GM21360 (cell line): ENCODE measurements around the gene TGM3.

Experiments
- ATAC-seq: cut with Tn5 transposase; IDR thresholded peaks from one replicate; pipeline ENCODE4 v1.9.1; 2021; ENCODE audit warnings: mild to moderate bottlenecking, moderate library complexity; ENCODE audit not compliant: unreplicated experiment

Gene TGM3

DNA sequence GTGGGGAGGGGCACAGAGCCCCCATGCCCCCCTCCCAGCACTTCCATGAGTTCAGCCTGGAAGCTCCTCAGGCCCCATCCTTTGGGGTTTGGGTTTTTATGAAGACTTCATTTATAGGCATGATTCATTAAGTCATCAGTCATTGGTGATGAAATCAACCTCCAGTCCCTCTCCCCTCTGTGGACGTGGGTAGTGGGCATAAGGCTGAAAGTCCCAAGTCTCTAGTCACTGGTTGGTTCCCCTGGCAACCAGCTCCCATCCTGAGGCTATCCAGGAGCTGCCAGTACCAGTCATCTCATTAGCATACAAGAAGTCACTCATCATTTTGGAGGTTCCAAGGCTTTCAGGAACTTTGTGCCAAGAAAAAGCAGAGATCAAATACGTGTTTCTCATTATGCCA is 9.2 kb downstream of the TGM3 start:
- no peak for ATAC-seq

DNA sequence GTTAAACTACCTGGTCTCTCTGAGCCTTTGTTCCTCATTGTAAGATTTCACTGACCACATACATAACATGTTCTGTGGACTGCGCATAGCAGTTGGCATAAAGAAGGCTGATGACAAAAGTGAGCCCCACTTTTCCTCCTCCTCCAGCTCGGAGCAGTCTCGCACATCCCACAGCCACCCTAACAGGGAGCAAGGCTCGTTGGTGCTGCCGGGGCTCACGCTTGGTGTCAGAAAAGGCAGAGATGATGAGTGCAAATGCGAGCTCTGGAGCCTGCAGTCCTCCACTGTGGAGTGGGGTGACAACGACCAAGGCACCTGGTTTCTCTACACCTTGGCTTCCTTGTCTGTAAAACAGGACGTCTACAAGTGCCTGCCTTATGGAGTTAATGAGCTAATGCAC is 9.7 kb downstream of the TGM3 start:
- ATAC-seq: no peak

DNA sequence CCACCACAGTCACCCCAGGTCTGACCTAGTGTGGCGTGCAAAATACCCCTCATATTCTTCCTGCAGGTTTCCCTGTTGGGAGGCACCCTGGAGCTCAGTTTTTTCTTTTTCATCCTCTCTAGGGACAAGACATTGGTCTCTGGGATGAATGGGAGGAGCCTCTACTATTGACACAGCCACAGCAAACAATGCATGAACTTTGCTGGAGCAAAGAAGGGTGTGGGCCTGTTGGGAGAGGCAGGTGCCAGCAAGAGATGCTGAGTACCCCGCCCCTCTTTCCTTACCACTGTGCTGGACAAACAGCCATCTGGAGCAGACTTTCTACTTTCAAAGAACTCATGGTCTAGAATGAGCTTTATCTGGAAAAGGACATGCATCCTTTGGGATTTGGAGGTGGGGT is 10.1 kb downstream of the TGM3 start:
- no peak for ATAC-seq

DNA sequence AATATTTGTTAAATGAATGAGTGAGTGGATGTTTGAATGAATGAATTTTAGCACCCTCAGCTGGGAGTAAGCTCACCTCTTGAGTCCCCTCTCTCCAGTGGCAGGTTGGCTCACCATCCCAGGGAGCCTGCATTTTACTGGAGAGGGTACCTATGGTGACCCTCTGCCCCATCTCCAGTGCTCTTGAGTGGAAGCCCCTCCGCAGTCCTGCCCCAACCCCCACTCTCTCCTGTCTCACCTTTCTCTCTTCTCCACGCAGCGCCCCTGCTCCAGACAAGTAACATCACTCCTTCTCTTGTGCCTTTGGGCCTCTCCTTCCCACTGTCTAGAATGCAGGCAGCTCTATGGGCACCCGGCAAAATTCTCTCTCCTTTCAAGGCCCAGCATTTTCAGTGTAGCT is 11.3 kb downstream of the TGM3 start:
- no peak for ATAC-seq

DNA sequence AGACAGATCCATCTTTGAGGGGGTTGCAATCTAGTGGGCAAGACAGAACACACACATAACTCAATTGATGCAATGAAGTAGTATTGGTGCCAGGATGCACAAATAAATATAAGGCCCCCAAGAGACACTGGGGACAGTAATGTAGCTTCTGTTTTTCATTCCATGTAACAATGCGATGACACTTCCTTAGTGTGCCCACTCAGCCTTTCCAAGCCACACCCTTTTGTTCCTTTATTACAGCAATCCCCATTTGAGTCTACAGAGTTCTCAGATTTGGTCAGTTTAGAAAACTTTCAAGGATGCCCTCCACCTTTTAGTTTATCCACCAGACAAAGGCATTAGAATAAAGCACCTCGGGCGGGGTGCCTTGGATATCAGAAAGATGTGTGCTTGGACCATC is 15.5 kb downstream of the TGM3 start:
- no peak for ATAC-seq

DNA sequence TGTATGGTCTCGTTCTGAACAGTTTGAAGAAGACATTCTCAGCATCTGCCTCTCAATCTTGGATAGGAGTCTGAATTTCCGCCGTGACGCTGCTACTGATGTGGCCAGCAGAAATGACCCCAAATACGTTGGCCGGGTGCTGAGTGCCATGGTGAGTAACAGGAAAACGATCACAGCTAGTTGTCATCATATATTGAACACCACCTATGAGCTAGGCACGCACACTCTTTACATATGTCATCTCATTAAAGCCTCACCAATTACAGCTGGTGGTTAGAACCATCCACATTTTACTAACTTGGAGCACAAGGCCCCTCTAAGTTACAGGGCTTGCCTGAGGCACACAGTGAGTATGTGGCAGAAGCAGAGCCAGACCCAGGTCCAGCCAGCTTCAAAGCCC is 17.1 kb downstream of the TGM3 start:
- no peak for ATAC-seq

DNA sequence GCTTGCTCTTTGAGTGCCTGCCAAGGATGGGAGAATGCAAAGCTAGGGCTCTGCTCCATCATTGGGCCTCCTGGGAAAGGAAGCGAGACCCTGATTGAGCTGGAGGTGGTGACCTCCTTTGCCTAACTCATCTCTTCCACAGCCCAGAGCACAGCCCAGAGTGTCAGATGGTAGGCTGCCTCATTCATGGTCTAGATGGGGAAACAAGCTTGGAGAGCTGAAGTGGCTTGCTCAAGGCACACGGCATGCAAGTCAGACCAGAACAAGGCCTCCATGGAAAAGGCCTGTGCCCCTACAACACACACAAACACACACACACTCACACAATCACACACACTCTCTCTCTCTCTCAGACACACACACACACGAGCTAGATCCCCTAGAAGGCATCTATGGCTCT is 17.5 kb downstream of the TGM3 start:
- ATAC-seq: no peak

DNA sequence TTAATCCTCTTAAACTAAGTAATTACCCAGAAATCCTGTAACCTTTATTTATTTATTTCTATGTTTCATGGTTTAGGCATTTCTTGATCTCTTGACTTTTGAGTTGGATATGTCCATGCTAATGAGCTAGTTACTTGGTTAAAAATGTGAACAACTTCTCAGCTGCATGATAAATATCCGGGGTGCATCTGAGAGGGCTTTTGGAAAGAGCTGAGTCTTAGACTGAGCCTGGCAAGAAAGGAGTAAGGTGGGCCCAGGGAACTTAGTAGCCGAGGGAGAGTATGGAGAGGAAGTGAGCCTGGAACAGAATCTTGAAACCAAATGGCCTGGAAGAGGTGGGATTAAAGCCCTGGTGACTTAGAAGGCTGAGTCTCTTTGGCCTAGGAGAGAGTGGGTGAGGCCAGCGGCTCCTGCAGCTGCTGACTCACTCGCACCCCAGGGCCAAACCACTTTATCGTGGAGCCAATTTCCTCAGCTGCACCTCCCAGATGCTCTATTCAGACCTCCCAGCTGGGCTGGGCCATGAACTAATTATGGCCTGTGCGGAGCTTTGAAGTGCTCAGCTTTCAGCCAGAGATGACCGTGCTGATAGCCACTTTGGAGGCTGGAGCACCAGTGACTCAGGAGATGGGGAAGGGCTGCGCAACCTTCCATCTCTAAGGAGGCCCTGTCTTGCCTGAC is 19.1 kb downstream of the TGM3 start:
- no peak for ATAC-seq

DNA sequence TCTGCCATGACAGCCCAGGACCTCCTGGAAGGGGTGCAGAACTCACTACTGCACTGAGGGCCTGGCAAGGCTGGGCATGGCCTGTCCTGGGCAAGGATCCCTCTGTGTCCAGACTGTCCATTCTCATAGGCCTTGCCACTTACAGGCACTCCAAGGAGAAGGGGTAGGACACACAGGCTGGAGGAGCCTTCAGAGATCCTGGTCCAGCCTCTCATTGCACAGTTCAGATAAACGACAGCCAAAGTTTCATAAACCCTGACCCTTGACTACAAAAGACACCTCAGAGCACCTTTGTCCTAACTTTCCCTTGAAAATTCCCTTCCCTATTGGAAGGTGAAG is 19.6 kb downstream of the TGM3 start:
- ATAC-seq: no peak

DNA sequence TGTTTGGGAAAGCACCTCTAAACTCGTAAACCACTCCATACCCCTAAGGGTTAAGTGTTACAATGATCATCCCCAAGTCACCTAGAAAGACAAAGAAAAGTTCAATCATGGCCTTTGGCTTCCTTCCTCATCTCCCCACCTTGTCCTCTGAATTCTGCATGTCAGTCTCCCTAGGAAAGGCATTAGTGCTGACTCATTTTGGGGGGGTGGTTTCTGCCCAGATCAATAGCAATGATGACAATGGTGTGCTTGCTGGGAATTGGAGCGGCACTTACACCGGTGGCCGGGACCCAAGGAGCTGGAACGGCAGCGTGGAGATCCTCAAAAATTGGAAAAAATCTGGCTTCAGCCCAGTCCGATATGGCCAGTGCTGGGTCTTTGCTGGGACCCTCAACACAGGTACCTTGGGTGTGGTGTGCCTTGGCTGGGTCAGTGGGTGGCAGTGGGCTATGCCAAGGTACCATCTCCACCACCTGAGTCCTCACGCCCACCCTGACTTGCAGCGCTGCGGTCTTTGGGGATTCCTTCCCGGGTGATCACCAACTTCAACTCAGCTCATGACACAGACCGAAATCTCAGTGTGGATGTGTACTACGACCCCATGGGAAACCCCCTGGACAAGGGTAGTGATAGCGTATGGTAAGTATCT is 21.2 kb downstream of the TGM3 start:
- no peak for ATAC-seq

DNA sequence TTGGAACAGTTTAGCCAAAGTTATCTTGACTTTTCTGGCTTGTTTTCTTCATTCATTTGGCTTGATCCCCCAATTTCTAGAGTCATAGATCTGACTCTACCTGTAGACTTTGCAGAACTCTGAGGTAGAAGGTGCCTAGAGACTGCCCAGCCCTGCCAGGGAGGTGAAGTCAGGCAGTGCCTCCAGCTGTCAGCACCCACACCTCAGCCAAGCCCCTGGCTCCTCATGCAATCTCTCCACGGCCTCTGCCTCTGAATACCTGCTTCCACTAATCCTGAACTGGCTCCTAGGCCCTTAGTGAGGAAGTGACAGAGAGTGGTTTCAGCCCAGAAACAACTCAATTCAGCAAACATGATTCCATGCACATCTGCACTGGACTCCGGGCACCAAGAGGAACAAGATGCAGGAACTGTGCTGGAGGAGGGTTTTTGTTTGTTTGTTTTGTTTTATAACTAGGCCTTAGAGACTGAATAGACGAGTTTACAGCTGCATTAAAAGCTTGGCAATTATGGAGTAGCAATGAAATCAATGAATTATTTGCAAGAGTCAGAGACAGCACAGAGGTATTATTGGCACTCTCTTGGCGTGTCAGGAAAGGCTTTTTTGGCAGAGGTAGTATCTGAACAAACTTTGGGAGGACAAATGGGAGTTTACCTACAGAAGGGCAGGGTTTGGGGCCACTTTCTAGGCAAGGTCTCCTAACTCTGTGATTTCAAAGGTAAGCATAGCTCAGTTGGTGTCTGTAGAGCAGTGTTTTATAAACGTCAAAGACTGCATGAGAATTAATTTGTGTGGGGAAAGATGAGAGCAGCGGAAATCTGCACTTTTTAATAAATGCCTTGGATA is 25.2 kb downstream of the TGM3 start:
- ATAC-seq: no peak

DNA sequence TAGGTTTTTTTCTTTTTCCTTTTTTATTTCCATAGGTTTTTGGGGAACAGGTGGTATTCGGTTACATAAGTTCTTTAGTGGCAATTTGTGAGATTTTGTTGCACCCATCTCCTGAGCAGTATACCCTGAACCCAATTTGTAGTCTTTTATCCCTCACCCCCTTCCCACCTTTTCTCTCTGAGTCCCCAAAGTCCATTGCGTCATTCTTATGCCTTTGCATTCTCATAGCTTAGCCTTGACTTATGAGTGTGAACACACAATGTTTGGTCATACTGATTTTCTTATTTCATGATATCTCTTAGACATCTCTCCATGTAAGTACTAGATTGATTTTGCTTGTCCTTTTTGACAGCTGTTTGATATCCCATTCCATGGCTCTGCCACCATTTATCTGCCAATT is 27.2 kb downstream of the TGM3 start:
- no peak for ATAC-seq

DNA sequence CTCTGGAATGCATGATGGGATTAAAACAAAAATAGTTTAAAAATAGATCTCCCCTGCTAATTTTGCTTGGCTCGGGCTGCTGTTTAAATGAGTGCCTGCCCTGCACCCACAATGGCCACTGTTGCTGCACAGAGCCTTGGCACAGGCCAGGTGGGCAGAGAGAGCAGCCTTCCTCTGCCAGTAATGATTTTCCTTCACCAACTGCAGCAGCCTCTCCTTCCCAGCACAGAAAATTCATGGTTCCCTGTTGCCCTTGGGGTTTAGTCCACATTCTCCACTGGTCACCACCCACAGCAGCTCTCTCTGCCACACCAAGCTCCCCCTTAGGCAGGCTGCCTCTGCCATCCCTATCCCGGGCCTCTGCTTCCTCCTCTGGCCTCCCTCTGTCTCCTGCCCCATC is 30.2 kb downstream of the TGM3 start:
- no peak for ATAC-seq

DNA sequence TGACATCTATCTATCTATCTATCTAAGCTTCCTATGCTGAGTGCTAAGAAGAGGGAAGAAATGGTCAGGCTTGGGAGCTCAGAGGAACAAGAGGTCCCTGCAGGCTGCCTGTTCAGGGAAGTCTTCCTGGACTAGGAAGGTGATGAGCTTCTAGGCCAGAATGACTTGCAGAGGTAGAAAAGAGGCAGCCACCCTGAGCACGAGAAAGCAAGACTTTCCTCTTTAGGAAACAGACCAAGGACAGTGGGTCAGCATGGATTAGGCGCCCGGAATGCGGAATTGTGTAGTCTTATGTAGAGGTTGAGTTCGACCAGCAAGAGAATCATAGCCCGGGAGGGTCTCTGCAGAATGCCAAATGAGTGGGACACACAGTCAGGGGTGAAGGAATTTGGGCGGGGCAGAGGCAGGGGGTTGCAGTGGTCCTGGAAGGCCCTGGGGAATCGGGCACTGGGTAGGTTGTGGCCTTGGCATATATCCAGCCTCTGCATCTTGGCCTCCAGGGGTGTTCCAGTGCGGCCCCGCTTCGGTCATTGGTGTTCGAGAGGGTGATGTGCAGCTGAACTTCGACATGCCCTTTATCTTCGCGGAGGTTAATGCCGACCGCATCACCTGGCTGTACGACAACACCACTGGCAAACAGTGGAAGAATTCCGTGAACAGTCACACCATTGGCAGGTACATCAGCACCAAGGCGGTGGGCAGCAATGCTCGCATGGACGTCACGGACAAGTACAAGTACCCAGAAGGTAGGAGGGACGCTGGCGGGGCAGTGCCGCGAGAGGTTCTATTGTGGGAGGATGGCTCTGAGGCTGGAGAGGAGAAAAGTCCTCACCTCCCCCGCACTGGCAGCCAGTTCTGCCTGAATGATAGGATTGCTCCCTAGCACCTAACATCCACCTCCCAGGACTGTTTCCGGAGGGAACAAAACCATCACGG is 32.1 kb downstream of the TGM3 start:
- ATAC-seq: no peak

DNA sequence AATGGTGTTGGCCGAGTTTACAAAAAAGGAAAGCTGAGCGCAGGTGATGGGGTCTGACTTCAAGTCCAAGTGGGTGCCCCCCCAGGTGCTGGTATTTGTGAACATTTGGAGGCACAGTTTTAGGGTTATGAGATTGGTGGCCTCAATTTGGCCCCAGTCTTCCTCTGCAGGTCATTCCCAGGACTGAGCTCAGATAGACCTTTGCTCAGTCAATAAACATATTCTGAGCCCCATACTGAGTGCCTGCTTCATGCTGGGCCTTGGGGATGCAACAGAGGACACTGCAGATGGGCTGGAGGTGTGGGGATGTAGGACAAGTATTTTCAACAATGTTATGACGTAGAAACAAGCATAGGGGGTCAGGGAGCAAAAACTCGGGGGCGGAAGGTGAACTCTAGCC is 33.5 kb downstream of the TGM3 start:
- no peak for ATAC-seq

DNA sequence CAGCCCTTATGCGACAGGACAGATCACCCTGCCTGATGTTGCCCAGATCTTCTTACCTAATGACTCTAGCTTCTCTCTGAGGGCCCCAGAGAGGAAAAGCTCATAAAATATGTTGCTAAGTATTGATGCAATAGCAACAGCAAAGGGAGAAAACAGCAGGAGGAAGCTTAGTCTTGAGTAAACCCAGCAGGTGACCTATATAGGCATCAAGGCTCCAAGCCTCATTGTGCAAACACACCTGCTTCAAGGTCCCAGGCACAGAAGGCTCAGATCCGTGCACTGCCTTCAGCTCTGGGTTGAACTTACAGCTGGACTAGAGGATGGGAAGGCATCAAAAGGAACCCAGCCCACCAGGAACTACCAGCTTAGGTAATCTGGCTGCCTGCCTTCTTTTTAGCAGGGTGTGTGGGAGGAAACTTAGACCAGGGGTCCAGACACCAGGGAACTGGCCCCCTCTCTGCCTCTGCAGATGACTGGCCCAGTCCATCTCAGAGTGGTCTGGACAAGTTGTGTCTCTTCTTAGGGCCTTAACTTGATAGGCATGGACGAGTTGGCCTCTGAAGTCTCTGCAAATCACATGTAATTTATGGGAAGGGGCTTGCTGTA is 34.4 kb downstream of the TGM3 start:
- ATAC-seq: no peak

DNA sequence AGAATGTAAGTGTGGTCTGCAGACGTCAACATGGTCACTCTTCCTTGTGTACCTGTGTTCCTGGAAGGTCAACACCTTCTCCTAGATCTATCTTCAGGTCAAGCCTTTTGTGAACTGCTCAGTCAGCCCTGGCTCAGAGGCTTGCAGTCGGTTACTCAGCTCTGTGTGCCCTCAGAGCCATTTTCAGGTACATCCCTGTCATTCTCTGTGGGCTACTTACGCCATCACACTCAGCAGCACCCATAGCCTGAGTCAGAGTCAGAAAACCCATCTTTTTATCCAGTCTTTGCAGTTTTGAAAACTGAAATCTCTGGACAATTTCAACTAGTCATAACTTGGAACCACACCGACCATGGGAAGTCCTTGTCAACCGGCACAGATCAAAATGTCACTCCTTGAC is 35.3 kb downstream of the TGM3 start:
- no peak for ATAC-seq

DNA sequence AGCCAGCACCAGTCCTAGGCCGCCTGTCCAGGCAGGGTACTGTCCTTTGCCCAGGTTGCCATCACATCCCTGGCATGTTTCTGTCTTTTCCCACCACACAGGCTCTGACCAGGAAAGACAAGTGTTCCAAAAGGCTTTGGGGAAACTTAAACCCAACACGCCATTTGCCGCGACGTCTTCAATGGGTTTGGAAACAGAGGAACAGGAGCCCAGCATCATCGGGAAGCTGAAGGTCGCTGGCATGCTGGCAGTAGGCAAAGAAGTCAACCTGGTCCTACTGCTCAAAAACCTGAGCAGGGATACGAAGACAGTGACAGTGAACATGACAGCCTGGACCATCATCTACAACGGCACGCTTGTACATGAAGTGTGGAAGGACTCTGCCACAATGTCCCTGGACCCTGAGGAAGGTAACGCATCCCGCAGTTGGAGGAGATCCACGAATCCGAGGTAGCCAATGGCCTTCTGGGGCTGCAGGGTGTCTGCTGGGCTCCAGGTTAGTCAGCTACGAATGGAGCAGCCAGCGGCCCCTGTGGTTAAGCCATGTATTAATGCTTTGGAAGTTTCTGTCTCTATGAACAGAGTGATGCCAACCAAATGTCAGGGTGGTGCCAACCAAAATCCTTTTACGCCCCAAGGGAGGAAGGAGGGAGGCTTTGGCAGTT is 36.2 kb downstream of the TGM3 start:
- ATAC-seq: no peak

DNA sequence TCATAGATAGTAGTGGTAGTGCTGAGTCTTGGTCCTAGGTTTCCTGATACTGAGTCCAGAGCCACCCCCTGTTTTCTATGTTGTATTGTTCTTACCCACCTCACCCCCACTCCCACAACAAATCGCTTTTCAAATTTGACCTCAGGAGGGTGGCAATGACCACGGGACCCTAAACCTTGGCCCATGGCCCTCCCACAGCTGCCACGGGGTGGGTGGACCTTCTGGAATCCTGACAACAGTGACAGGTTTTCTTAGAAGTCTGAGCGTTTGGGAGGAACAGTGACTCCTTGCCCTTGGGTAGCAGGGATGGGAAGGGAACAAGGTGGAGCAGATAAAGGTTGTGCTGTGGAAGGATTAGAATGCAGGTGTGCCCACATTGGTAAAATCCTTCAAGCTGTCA is 36.9 kb downstream of the TGM3 start:
- ATAC-seq: no peak

DNA sequence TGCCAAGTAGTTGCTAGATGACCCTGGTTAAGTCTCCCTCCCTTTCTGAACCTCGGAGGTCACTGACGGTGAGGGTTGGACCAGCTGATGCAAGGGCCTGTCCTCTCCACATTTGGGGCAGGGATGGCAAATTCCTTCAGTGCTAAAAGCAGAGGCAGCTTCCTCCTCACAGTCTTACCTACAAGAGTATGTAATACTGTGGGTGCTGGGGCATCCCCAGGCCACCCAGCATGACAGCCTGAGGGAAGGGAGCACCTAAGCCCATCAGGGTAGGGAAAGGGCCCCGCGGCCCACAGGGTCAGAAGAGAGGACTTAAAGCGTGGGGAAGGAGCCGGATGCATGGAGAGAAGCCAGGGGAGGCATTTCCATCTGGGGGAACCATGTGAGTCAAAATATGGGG is 38.0 kb downstream of the TGM3 start:
- no peak for ATAC-seq
